Measurements from ENCODE around the gene MDFI.

The MDFI gene

GRCh38 chr6:41690541-41691330, 52.5 kb downstream of the MDFI start:
- no peak for DNase-seq

- no peak for DNase-seq
These were observed 53.3 kb downstream of the MDFI start for GRCh38 chr6:41691426-41692079.

- no peak for DNase-seq
These were observed 53.9 kb downstream of the MDFI start for GRCh38 chr6:41692080-41692675.

GRCh38 chr6:41692730-41693129, 54.5 kb downstream of the MDFI start:
- DNase-seq: no peak

- DNase-seq: no peak
These were observed 55.3 kb downstream of the MDFI start for GRCh38 chr6:41693281-41694240.

- DNase-seq: no peak
These were observed 56.7 kb downstream of the MDFI start for GRCh38 chr6:41694815-41695526.

- no peak for DNase-seq
These were observed 57.6 kb downstream of the MDFI start for GRCh38 chr6:41695825-41696224.

- DNase-seq: peak; percentile 79
These were observed 58.5 kb downstream of the MDFI start for GRCh38 chr6:41696788-41697187.

GRCh38 chr6:41697861-41698781, 59.9 kb downstream of the MDFI start:
- no peak for DNase-seq

GRCh38 chr6:41699063-41699462, 60.8 kb downstream of the MDFI start:
- no peak for DNase-seq

GRCh38 chr6:41700463-41701347, 62.4 kb downstream of the MDFI start:
- DNase-seq: no peak

GRCh38 chr6:41702089-41702745, 63.9 kb downstream of the MDFI start:
- DNase-seq: no peak

GRCh38 chr6:41702771-41703494, 64.7 kb downstream of the MDFI start:
- DNase-seq: no peak

Data from NCI-H524 treated with DMSO at 0.1 percent for 48 hours (cell line).